ENCODE data around the gene MAST3. TPM values are rescaled to one million over a fixed set of nuclear protein-coding genes. Genes with fewer than 3 reads are reported as not detected.

The MAST3 gene
- total and polyA plus RNA-seq, 10 donors, result 8.9 to 52.7 (median 38.2) TPM

GRCh38 chr19:18070181-18070580 lies 27.4 kb upstream of the MAST3 start:
- Histone ChIP-seq H3K4me3 (no peak overlapping the region), H3K27me3 (replicated peaks in 1 of 7) (no peaks in the 10 kb centered on the region), H3K9me3 (no peaks in the 10 kb centered on the region), H3K27ac (no peak overlapping the region), H3K4me1 (peaks cover 0 to 7% (median 0%) of the 10 kb centered on the region in 6 donors), H3K36me3 (peaks cover 0 to 91% (median 29%) of the 10 kb centered on the region in 6 donors)
- TF ChIP-seq POLR2AphosphoS5 (IDR thresholded peaks at IDR 0.05), result no peak
- TF ChIP-seq POLR2A (IDR thresholded peaks at IDR 0.05), result no peak
- no peak for TF ChIP-seq CTCF (IDR thresholded peaks at IDR 0.05 in 8 of 11, conservative IDR thresholded peaks at IDR 0.05 in 3 of 11)
- no peak for DNase-seq
- WGBS, 5 donors, result 79 to 94% (median 82%) methylated on average over 9 to 11 of the region's 11 CpGs
- intact Hi-C loops (cut with DNase I; ENCODE audit: low total_unique reads), result no loop called here

- Histone ChIP-seq H3K9me3 (no peaks in the 10 kb centered on the region), H3K4me3 (no peak overlapping the region), H3K36me3 (peaks cover 0 to 91% (median 35%) of the 10 kb centered on the region in 6 donors), H3K27ac (no peak overlapping the region), H3K27me3 (replicated peaks in 1 of 7) (no peaks in the 10 kb centered on the region), H3K4me1 (peaks cover 0 to 7% (median 0%) of the 10 kb centered on the region in 6 donors)
- 78 to 96% (median 90%) methylated on average over 6 of the region's 6 CpGs for WGBS, 5 donors
- intact Hi-C loops (cut with DNase I; ENCODE audit: low total_unique reads), result no loop called here
- DNase-seq, result no peak
- no peak for TF ChIP-seq CTCF (IDR thresholded peaks at IDR 0.05 in 8 of 11, conservative IDR thresholded peaks at IDR 0.05 in 3 of 11)
- no peak for TF ChIP-seq POLR2A (IDR thresholded peaks at IDR 0.05)
- TF ChIP-seq POLR2AphosphoS5 (IDR thresholded peaks at IDR 0.05), result no peak
These were observed 25.2 kb upstream of the MAST3 start for GRCh38 chr19:18072335-18072734.

GRCh38 chr19:18073197-18073596 lies 24.4 kb upstream of the MAST3 start:
- Histone ChIP-seq H3K4me3 (no peak overlapping the region), H3K36me3 (peaks cover 0 to 96% (median 36%) of the 10 kb centered on the region in 6 donors), H3K27me3 (replicated peaks in 1 of 7) (no peaks in the 10 kb centered on the region), H3K4me1 (peaks cover 0 to 7% (median 0%) of the 10 kb centered on the region in 6 donors), H3K27ac (peak overlapping the region in 1 of 8 donors; percentile 17), H3K9me3 (no peaks in the 10 kb centered on the region)
- no peak for TF ChIP-seq POLR2A (IDR thresholded peaks at IDR 0.05)
- TF ChIP-seq POLR2AphosphoS5 (IDR thresholded peaks at IDR 0.05), result no peak
- TF ChIP-seq CTCF (IDR thresholded peaks at IDR 0.05 in 8 of 11, conservative IDR thresholded peaks at IDR 0.05 in 3 of 11), result no peak
- DNase-seq, result no peak
- intact Hi-C loops (cut with DNase I; ENCODE audit: low total_unique reads), result no loop called here
- 70 to 84% (median 76%) methylated on average over 4 of the region's 4 CpGs for WGBS, 5 donors

GRCh38 chr19:18074192-18074591 lies 23.4 kb upstream of the MAST3 start:
- Histone ChIP-seq H3K4me3 (no peak overlapping the region), H3K36me3 (peaks cover 0 to 100% (median 35%) of the 10 kb centered on the region in 6 donors), H3K9me3 (no peaks in the 10 kb centered on the region), H3K4me1 (peaks cover 0 to 7% (median 0%) of the 10 kb centered on the region in 6 donors), H3K27ac (no peak overlapping the region), H3K27me3 (replicated peaks in 1 of 7) (no peaks in the 10 kb centered on the region)
- WGBS, 5 donors, result 80 to 91% (median 90%) methylated on average over 9 of the region's 9 CpGs
- intact Hi-C loops (cut with DNase I; ENCODE audit: low total_unique reads), result no loop called here
- TF ChIP-seq CTCF (IDR thresholded peaks at IDR 0.05 in 8 of 11, conservative IDR thresholded peaks at IDR 0.05 in 3 of 11) (no peak), POLR2AphosphoS5 (IDR thresholded peaks at IDR 0.05) (no peak), POLR2A (IDR thresholded peaks at IDR 0.05) (no peak)
- no peak for DNase-seq
